Skeletal muscle tissue (tissue), 4 donors: ENCODE data around the gene JCAD. TPM values are rescaled to one million over a fixed set of nuclear protein-coding genes. Genes with fewer than 3 reads are reported as not detected.
"Not testable (repeated sequence)": the region's sequence is repeated elsewhere in the genome, so short reads cannot be mapped to it uniquely, and the experiment has no call there.

ENCODE experiments used
- H3K27ac ChIP-seq: one replicate; pipeline ENCODE4 v1.7.0; 2013; ENCODE audit warnings: mild to moderate bottlenecking, low read depth, low read length, inconsistent platforms
- H3K27me3 ChIP-seq, 3 donors: one replicate each; pipeline ENCODE4 v1.7.0; 2013; ENCODE audit warnings: low read length in 3 of 3; ENCODE audit not compliant: control insufficient read depth in 3 of 3, insufficient read depth in 3 of 3
- H3K36me3 ChIP-seq, 3 donors: one replicate each; pipeline ENCODE4 v1.7.0; 2013; ENCODE audit warnings: low read length in 3 of 3; ENCODE audit not compliant: control insufficient read depth in 3 of 3, insufficient read depth in 3 of 3
- H3K4me1 ChIP-seq, 3 donors: one replicate each; pipeline ENCODE4 v1.7.0; 2013; ENCODE audit warnings: low read length in 3 of 3, mild to moderate bottlenecking in 3 of 3; ENCODE audit not compliant: control insufficient read depth in 3 of 3, insufficient read depth in 3 of 3
- H3K4me3 ChIP-seq, 3 donors: one replicate each; pipeline ENCODE4 v1.7.0; 2013; ENCODE audit warnings: low read length in 3 of 3
- H3K9ac ChIP-seq, 3 donors: one replicate each; pipeline ENCODE4 v1.7.0; 2013; ENCODE audit warnings: low read length in 3 of 3, mild to moderate bottlenecking in 3 of 3, moderate library complexity in 2 of 3, low read depth in 1 of 3
- H3K9me3 ChIP-seq, 3 donors: one replicate each; pipeline ENCODE4 v1.7.0; 2013; ENCODE audit warnings: low read length in 3 of 3; ENCODE audit not compliant: control insufficient read depth in 3 of 3
- total RNA-seq: library from RNA; depleted of rRNA; stranded (reverse); fragments of >200 nt; gene quantifications from one replicate; pipeline ENCODE4 v1.2.3, GENCODE V29; 2014
- donor health status: Osteomylitis.

Gene JCAD
- total RNA-seq, 1 donor from 2014 or later: 19.8 TPM

DNA sequence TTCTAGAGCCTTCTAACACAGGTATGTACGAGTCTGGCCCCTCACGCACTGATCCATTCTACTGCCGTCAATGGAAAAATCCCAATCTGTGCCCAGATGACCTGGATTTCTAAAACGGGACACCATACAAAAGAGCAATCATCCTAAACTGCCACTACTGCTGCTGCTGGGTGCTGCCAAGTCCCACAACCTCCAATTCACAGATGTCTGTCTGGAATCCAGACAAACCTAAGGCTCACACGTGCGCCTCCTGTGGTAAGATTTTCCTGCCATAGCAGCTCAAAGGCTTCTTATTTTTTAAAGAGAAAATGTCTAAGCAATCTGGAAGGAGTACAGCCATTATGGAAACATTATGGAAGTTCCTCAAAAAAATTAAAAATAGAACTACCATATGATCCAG lies 40.9 kb downstream of the JCAD start:
- peaks cover 0 to 4% (median 2%) of the 10 kb centered on the region in 3 donors for H3K4me1 ChIP-seq
- no peaks in the 10 kb centered on the region for H3K36me3 ChIP-seq
- no peaks in the 10 kb centered on the region for H3K27me3 ChIP-seq
- H3K9ac ChIP-seq: no peak overlapping the region
- no peak overlapping the region for H3K4me3 ChIP-seq
- H3K27ac ChIP-seq: no peak overlapping the region
- H3K9me3 ChIP-seq: no peaks in the 10 kb centered on the region

DNA sequence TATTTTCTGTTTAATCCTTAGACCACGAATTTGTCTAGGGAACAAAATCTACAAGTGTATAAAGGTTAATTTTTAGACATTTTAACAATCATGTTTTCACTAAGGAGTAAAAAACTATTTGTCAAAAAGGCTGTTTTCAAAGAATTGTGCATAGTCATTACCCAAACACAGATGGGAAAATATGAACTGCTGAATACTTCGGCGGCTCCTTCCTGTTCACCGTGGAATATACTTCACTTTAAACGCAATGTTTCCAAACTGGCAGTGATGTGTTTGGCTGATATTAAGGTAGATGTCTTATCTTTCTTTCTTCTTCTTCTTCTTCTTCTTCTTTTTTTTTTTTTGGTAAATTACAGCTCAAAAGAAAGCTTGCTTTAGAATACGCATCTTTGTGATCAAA lies 41.4 kb downstream of the JCAD start:
- Histone ChIP-seq H3K27me3 (no peaks in the 10 kb centered on the region), H3K27ac (no peak overlapping the region), H3K9ac (no peak overlapping the region), H3K9me3 (no peaks in the 10 kb centered on the region), H3K36me3 (no peaks in the 10 kb centered on the region), H3K4me3 (no peak overlapping the region), H3K4me1 (peaks cover 0 to 8% (median 2%) of the 10 kb centered on the region in 3 donors)

DNA sequence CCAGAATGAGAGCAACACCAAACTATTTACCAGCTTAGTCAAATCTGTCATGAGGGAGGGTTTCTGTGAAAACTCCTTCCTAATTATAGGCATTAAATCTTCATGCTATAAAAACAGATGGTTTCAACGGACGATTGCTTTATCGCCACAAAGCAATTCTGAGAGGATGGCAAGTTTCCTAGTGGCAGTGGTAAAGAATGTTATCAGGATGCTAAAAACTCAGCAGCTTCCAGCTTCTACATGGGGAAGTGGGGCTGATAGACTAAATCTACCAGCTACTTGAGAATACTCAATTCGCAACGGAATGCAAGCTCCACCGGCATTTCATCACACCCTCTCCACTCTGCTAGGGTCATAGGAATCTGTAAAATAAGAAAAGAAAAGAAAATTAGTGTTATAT lies 41.8 kb downstream of the JCAD start:
- H3K27me3 ChIP-seq: no peaks in the 10 kb centered on the region
- no peak overlapping the region for H3K9ac ChIP-seq
- H3K9me3 ChIP-seq: no peaks in the 10 kb centered on the region
- peaks cover 0 to 8% (median 2%) of the 10 kb centered on the region in 3 donors for H3K4me1 ChIP-seq
- H3K36me3 ChIP-seq: no peaks in the 10 kb centered on the region
- no peak overlapping the region for H3K4me3 ChIP-seq
- no peak overlapping the region for H3K27ac ChIP-seq

DNA sequence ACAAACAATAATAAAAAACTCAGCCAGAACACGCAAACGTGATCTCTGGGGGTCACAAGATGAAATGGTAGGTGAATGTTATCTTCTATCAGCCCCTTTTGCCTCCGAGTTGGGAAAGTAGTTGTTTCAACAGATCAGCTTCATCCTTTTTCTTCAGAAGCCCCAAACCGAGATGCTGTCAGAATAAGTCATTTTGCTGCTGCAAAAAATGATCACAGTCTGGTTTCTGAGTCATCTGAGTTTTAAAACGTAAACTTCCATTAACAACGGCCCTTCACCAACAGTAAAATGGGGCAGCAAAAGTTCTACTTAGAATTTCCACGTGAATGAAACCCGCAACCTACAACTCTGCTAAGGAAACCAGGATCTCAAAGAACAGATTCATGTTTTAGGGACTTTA lies 44.9 kb downstream of the JCAD start:
- no peaks in the 10 kb centered on the region for H3K27me3 ChIP-seq
- no peak overlapping the region for H3K9ac ChIP-seq
- no peaks in the 10 kb centered on the region for H3K36me3 ChIP-seq
- no peaks in the 10 kb centered on the region for H3K9me3 ChIP-seq
- peaks cover 0 to 8% (median 2%) of the 10 kb centered on the region in 3 donors for H3K4me1 ChIP-seq
- H3K27ac ChIP-seq: no peak overlapping the region
- H3K4me3 ChIP-seq: no peak overlapping the region

DNA sequence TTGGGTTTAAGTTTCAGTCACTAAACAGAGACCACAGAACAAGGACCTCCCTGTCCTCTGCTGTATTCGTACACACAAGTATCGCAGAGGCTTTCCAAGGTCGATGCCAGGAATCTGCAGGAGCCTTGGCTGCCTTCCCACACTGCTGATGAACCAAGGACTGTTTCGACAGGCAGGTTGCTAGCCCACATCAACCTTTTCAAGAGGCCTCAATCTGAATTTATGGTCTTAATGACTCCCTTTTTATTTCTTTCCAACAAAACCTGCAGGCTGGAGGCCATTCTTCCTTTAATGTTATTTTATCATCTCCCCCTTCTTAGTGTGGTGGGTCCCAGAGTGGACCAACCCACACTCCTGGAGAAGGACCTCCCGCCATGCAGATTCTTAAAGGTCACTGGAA lies 45.6 kb downstream of the JCAD start:
- Histone ChIP-seq H3K4me3 (no peak overlapping the region), H3K27me3 (no peaks in the 10 kb centered on the region), H3K27ac (no peak overlapping the region), H3K9me3 (no peaks in the 10 kb centered on the region), H3K36me3 (no peaks in the 10 kb centered on the region), H3K9ac (no peak overlapping the region), H3K4me1 (peaks cover 0 to 8% (median 2%) of the 10 kb centered on the region in 3 donors)

DNA sequence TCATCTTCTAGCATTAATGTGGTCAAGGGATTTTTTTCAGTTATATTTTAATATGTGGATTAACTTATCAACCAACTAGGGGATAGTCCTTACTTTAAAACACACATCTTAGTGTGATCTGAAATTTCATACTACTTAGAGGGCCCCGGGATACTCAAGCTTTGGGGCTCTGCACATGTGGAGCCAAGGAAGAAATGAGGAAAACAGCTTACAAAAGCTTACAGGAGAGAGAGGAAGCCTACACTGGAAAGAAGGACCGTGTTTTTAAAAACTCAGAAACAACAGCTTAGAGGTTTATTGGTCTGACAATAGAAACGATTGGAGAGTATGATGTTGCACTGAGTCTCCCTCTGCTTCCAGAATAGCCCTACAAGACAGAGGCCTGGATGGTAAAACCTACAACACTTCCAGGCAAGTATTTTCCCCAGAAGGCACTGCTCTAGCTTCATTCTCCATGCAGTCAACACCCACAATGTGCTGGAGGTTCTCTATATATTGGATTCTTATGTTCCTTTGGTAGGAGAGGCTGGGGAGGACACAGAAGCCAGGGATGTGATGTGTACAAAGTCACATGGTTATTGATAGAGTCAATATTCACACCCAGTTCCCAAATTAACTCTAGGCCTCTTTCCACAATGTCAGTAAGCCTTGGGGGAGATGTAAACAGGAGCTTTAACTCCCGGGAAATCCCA lies 47.3 kb downstream of the JCAD start:
- no peak overlapping the region for H3K9ac ChIP-seq
- H3K27me3 ChIP-seq: no peaks in the 10 kb centered on the region
- no peak overlapping the region for H3K27ac ChIP-seq
- H3K9me3 ChIP-seq: no peaks in the 10 kb centered on the region
- no peak overlapping the region for H3K4me3 ChIP-seq
- no peaks in the 10 kb centered on the region for H3K36me3 ChIP-seq
- H3K4me1 ChIP-seq: peaks cover 0 to 11% (median 2%) of the 10 kb centered on the region in 3 donors

DNA sequence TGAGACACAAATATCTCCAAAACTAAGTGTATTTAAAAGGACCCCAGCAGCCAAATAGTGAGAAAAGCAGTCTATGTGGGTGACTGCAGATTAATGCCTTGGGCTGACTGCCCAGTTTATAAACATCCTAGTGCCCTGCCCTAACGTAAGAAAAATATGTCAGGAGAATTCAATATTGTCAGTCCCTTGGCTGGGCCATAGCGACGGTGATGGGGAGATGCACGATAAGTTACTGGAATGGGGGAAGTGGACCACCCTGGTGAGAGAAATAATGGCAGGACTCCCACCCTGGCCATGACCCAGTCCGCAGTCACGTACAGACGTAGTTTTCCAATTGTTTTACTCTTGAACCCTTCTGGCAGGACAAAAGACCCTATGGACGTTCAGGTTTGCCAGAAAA lies 48.0 kb downstream of the JCAD start:
- H3K27ac ChIP-seq: no peak overlapping the region
- no peaks in the 10 kb centered on the region for H3K36me3 ChIP-seq
- no peaks in the 10 kb centered on the region for H3K27me3 ChIP-seq
- no peak overlapping the region for H3K9ac ChIP-seq
- peaks cover 0 to 11% (median 2%) of the 10 kb centered on the region in 3 donors for H3K4me1 ChIP-seq
- H3K9me3 ChIP-seq: no peaks in the 10 kb centered on the region
- no peak overlapping the region for H3K4me3 ChIP-seq

DNA sequence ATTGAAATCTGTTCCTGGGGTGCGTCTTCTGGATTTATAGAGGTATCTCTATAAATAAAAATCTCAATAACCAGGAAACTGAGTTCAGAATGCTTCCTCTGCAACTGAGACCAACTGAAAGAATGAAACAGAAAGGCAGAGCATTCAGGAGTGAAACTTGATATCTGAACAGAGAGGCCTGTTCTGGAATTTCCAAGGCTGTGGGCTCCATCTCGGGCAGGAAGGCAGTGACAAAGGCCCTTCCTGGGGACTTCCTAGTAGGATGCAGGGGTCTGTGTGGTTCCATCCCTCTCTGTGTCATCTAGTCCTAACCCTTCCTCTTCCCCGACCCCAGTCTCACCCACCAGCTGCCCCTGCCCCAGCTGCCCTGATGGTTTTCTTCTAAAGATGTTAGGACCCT lies 52.0 kb downstream of the JCAD start:
- Histone ChIP-seq H3K27me3 (no peaks in the 10 kb centered on the region), H3K4me3 (no peak overlapping the region), H3K27ac (no peak overlapping the region), H3K4me1 (peaks cover 2 to 6% (median 4%) of the 10 kb centered on the region in 3 donors), H3K36me3 (no peaks in the 10 kb centered on the region), H3K9ac (no peak overlapping the region), H3K9me3 (no peaks in the 10 kb centered on the region)

DNA sequence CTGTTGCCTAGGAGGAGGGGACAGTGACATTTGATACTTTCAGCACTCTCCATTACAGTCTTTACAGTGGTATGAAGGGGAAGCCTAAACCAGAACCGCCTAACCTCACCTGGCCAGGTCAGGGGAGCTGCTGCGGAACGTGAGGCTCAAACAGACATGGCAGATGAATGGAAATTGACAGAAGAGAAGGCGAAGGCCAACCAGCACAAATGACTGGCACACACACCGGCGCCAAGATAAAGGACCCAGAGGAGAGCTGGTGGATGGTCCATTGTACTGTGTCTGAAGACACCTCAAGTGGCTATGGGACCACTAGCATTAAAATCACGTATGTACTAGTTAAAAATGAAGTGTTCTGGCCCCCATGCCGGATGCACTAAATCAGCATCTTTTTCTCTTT lies 53.0 kb downstream of the JCAD start:
- H3K9ac ChIP-seq: no peak overlapping the region
- no peak overlapping the region for H3K4me3 ChIP-seq
- peaks cover 12 to 16% (median 14%) of the 10 kb centered on the region in 3 donors for H3K4me1 ChIP-seq
- no peaks in the 10 kb centered on the region for H3K27me3 ChIP-seq
- no peak overlapping the region for H3K27ac ChIP-seq
- H3K9me3 ChIP-seq: no peaks in the 10 kb centered on the region
- no peaks in the 10 kb centered on the region for H3K36me3 ChIP-seq

DNA sequence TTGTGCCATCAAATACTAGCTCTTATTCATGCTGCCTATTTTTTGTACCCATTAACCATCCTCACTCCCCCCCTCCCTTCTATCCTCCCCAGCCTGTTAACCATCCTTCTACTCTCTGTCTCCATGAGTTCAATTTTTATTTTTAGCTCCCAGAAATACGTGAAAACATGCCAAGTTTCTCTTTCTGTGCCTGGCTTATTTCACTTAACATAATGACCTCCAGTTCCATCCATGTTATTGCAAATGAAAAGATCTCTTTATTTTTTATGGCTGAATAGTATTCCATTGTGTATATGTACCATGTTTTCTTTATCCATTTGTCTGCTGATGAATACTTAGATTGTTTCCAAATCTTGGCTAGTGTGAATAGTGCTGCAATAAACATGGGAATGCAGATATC lies 54.3 kb downstream of the JCAD start:
- H3K9me3 ChIP-seq, H3K27ac ChIP-seq, H3K36me3 ChIP-seq, H3K9ac ChIP-seq, H3K4me3 ChIP-seq, H3K27me3 ChIP-seq: not testable (repeated sequence)
- peaks cover 25 to 28% (median 27%) of the 10 kb centered on the region in 3 donors for H3K4me1 ChIP-seq
